HFFc6 (cell line): ENCODE data around the gene TTF1. TPM values are rescaled to one million over a fixed set of nuclear protein-coding genes. Genes with fewer than 3 reads are reported as not detected.
A peak's percentile ranks its signal among the peaks of the same experiment; 100 is the strongest.

Experiments used
- DNase-seq: peaks from one replicate; pipeline ENCODE4 v3.0.0-alpha.2; 2018
- H3K27ac Mint-ChIP-seq: 2 replicates; pipeline ENCODE4 v1.8.0; 2020; ENCODE audit warnings: mild to moderate bottlenecking, mixed read lengths
- H3K27me3 Mint-ChIP-seq: 2 replicates; pipeline ENCODE4 v1.8.0; 2021; ENCODE audit warnings: mild to moderate bottlenecking, moderate library complexity, mixed read lengths; ENCODE audit not compliant: insufficient read depth
- H3K36me3 Mint-ChIP-seq: 2 replicates; pipeline ENCODE4 v1.8.0; 2021; ENCODE audit warnings: low read depth, mixed read lengths
- H3K4me1 Mint-ChIP-seq: 2 replicates; pipeline ENCODE4 v1.8.0; 2020; ENCODE audit warnings: low read depth, mixed read lengths
- H3K4me3 Mint-ChIP-seq: 2 replicates; pipeline ENCODE4 v1.8.0; 2020; ENCODE audit warnings: mild to moderate bottlenecking, moderate library complexity, mixed read lengths
- H3K9me3 Mint-ChIP-seq: 2 replicates; pipeline ENCODE4 v1.8.0; 2020; ENCODE audit warnings: mild to moderate bottlenecking, mixed read lengths
- CTCF ChIP-seq: fragments of 200-600 bp; sonication (generic); IDR thresholded peaks from 2 replicates; pipeline ENCODE4 v1.5.0; 2021; ENCODE audit warnings: antibody characterized with exemption, mild to moderate bottlenecking
- total RNA-seq, 6 experiments: library from RNA; stranded (reverse); fragmentation: NEBNext Ultra II Directional; extraction: Animal tissue kit (Norgen Biotek cat#: 25700); gene quantifications; 2 replicates in 1 of 6; 3 replicates in 5 of 6; pipeline ENCODE4 v1.2.3, GENCODE V29; 2021

TTF1 gene
- total RNA-seq, 6 experiments from 2014 or later: 8.5 to 11.7 (median 10.4) TPM

GRCh38 chr9:132356324-132356924, 50.2 kb downstream of the TTF1 start:
- H3K36me3 Mint-ChIP-seq: peaks cover 28% of the 10 kb centered on the region
- TF ChIP-seq CTCF: no peak
- DNase-seq: no peak
- H3K27me3 Mint-ChIP-seq: no peaks in the 10 kb centered on the region
- H3K4me3 Mint-ChIP-seq: peak overlapping the region; percentile 36; the same call in 1 of the 2 replicates
- H3K9me3 Mint-ChIP-seq: no peaks in the 10 kb centered on the region
- no peak overlapping the region for H3K27ac Mint-ChIP-seq
- peaks cover 25% of the 10 kb centered on the region for H3K4me1 Mint-ChIP-seq

- H3K9me3 Mint-ChIP-seq: no peaks in the 10 kb centered on the region
- peak within 1 kb of the TSS; percentile 97 for H3K4me3 Mint-ChIP-seq
- DNase-seq: peak; percentile 92
- peak; percentile 30; the same call in 1 of the 2 replicates for TF ChIP-seq CTCF
- H3K4me1 Mint-ChIP-seq: peaks cover 28% of the 10 kb centered on the region
- H3K27ac Mint-ChIP-seq: peak within 1 kb of the TSS; percentile 94
- no peaks in the 10 kb centered on the region for H3K27me3 Mint-ChIP-seq
- H3K36me3 Mint-ChIP-seq: peaks cover 28% of the 10 kb centered on the region
These were observed 51.8 kb downstream of the TTF1 start, which contains the start of gene SETX for GRCh38 chr9:132354637-132355355. Gene SETX, minus strand, starts transcription at chr9:132354986. Its CDS starts 5,558 bp downstream, at chr9:132349428.

GRCh38 chr9:132351404-132352045, 55.1 kb downstream of the TTF1 start:
- H3K9me3 Mint-ChIP-seq: no peaks in the 10 kb centered on the region
- no peak for DNase-seq
- H3K4me3 Mint-ChIP-seq: no peak overlapping the region; the same call in 1 of the 2 replicates
- TF ChIP-seq CTCF: no peak
- H3K36me3 Mint-ChIP-seq: peaks cover 36% of the 10 kb centered on the region
- peaks cover 28% of the 10 kb centered on the region for H3K4me1 Mint-ChIP-seq
- no peaks in the 10 kb centered on the region for H3K27me3 Mint-ChIP-seq
- H3K27ac Mint-ChIP-seq: no peak overlapping the region

DNA sequence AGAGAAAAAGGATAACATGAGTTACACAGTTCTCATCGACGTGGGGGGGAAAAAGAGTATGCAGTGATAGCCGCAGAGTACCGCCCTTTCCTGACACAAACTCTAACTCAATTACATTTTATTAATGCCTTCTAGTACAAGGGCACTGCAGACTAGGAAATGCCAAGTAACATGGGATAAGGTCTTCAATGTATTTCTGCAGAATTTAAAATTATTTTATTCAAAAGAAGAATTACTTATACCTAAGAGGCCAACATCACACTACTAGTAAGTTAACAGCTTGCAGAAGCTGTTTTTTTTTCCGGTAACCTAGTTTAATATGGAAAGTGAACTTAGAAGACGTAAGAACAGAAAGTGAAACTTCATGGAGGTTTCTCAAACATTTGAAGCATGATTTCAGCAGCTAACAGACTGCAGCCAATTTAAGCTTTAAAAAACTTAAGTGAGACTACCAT, 55.8 kb downstream of the TTF1 start:
- no peak overlapping the region for H3K27ac Mint-ChIP-seq
- TF ChIP-seq CTCF: no peak
- peak overlapping the region; percentile 15; the same call in 1 of the 2 replicates for H3K4me3 Mint-ChIP-seq
- no peaks in the 10 kb centered on the region for H3K9me3 Mint-ChIP-seq
- no peaks in the 10 kb centered on the region for H3K27me3 Mint-ChIP-seq
- peaks cover 38% of the 10 kb centered on the region for H3K36me3 Mint-ChIP-seq
- no peak for DNase-seq
- peaks cover 28% of the 10 kb centered on the region for H3K4me1 Mint-ChIP-seq

DNA sequence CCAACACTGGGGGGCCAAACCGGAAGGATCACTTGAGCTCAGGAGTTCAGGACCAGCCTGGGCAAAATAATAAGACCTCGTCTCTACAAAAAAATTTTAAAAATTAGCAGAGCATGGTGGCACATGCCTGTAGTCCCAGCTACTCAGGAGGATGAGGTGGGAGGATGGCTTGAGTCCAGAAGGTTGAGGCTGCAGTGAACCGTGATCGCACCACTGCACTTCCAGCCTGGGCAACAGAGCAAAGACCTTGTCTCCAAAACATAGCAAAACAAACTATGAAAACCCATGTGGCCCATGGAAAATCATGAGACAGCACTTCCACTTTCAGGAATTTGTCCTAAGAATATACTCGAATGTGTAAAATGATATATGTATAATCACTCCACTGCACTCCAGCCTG, 58.0 kb downstream of the TTF1 start:
- no peaks in the 10 kb centered on the region for H3K27me3 Mint-ChIP-seq
- no peaks in the 10 kb centered on the region for H3K9me3 Mint-ChIP-seq
- H3K4me1 Mint-ChIP-seq: peaks cover 24% of the 10 kb centered on the region
- no peak for DNase-seq
- H3K36me3 Mint-ChIP-seq: peaks cover 39% of the 10 kb centered on the region
- no peak for TF ChIP-seq CTCF
- H3K4me3 Mint-ChIP-seq: no peak overlapping the region
- peak overlapping the region; percentile 9; the same call in 1 of the 2 replicates for H3K27ac Mint-ChIP-seq
